Hepatocyte (in vitro differentiated cells): Measurements from ENCODE around the gene LSAMP. TPM values are rescaled to one million over a fixed set of nuclear protein-coding genes. Genes with fewer than 3 reads are reported as not detected.
A peak's percentile ranks its signal among the peaks of the same experiment; 100 is the strongest.

Experiments used
- DNase-seq: peaks from one replicate; pipeline ENCODE4 v3.0.0-alpha.2; 2016; ENCODE audit warnings: low spot score
- H2AFZ ChIP-seq: fragments of 200-600 bp; sonication (generic); 2 replicates; pipeline ENCODE4 v1.6.0; 2016; ENCODE audit warnings: antibody characterized with exemption, mild to moderate bottlenecking
- H3K27ac ChIP-seq: fragments of 200-600 bp; sonication (generic); 2 replicates; pipeline ENCODE4 v1.5.1; 2016; ENCODE audit warnings: mild to moderate bottlenecking
- H3K27me3 ChIP-seq: fragments of 200-600 bp; sonication (generic); 2 replicates; pipeline ENCODE4 v1.6.1; 2016
- H3K36me3 ChIP-seq: fragments of 200-600 bp; sonication (generic); replicated peaks from 2 replicates; pipeline ENCODE4 v1.5.1; 2016; ENCODE audit warnings: low read depth; ENCODE audit not compliant: insufficient read depth
- H3K4me1 ChIP-seq: fragments of 200-600 bp; sonication (generic); 2 replicates; pipeline ENCODE4 v1.5.1; 2016; ENCODE audit warnings: mild to moderate bottlenecking, moderate library complexity; ENCODE audit not compliant: insufficient read depth
- H3K4me2 ChIP-seq: fragments of 200-600 bp; sonication (generic); 2 replicates; pipeline ENCODE4 v1.6.0; 2016
- H3K4me3 ChIP-seq: fragments of 200-600 bp; sonication (generic); 2 replicates; pipeline ENCODE4 v1.5.1; 2016; ENCODE audit warnings: mild to moderate bottlenecking
- H3K79me2 ChIP-seq: fragments of 200-600 bp; sonication (generic); 2 replicates; pipeline ENCODE4 v1.6.0; 2017; ENCODE audit warnings: mild to moderate bottlenecking
- H3K9me2 ChIP-seq: fragments of 200-600 bp; sonication (generic); replicated peaks from 2 replicates; pipeline ENCODE4 v1.6.0; 2017; ENCODE audit warnings: mild to moderate bottlenecking; ENCODE audit not compliant: insufficient read depth
- H3K9me3 ChIP-seq: fragments of 200-600 bp; sonication (generic); 2 replicates; pipeline ENCODE4 v1.5.1; 2016; ENCODE audit warnings: low read depth, mild to moderate bottlenecking
- H4K20me1 ChIP-seq: fragments of 200-600 bp; sonication (generic); 2 replicates; pipeline ENCODE4 v1.6.0; 2016; ENCODE audit warnings: mild to moderate bottlenecking; ENCODE audit not compliant: insufficient read depth, poor library complexity, severe bottlenecking
- EZH2 ChIP-seq: fragments of 200-600 bp; sonication (generic); IDR thresholded peaks from 2 replicates; pipeline ENCODE4 v1.6.1; 2016; ENCODE audit warnings: antibody characterized with exemption, mild to moderate bottlenecking, borderline replicate concordance
- EZH2phosphoT487 ChIP-seq: fragments of 200-600 bp; sonication (generic); IDR thresholded peaks from one replicate; pipeline ENCODE4 v1.6.1; 2018; ENCODE audit warnings: antibody characterized with exemption, mild to moderate bottlenecking, low read depth, moderate library complexity; ENCODE audit not compliant: unreplicated experiment, severe bottlenecking
- WGBS: methylation state at CpG from one replicate; pipeline ENCODE4 v1.1.6; 2016; ENCODE audit warnings: low lambda C conversion rate; ENCODE audit errors: missing lambda C conversion rate; 5-methylcytosine and 5-hydroxymethylcytosine counted together
- polyA plus RNA-seq: library from polyadenylated mRNA; unstranded; fragments of >200 nt; fragmentation: Nextera tagmentation; extraction: Ambion mirVana; gene quantifications from 2 replicates; pipeline ENCODE4 v1.2.1, GENCODE V29; 2016
- total RNA-seq: library from RNA; depleted of rRNA; stranded (reverse); fragments of >200 nt; gene quantifications from 2 replicates; pipeline ENCODE4 v1.2.3, GENCODE V29; 2014
- TF ChIP-seq, protein P1 (sequence below): fragments of 200-600 bp; sonication (generic); IDR thresholded peaks from 2 replicates; pipeline ENCODE4 v1.5.1; 2016; ENCODE audit warnings: antibody characterized with exemption, mild to moderate bottlenecking; ENCODE audit not compliant: poor library complexity

The LSAMP gene
- total and polyA plus RNA-seq, 2 experiments from 2014 or later, result 15.1 to 22.3 TPM

DNA sequence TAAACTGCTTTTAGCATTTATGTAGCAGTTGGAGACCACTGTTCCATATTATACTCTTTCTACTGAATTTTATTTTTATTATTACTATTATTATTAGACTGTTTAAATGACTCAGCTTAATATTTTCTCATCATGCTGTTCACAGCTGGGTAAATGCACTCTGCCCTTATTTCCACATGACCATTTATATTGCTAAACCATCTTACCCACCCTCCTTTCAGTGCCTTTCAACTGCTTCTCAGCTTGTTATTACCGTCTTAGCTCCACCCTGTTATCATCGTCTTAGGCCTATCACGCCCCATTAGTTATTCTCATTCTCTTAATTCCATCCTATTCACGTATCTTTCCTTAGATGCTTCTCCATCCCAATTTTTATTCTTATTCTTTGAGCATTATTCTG, 609.3 kb downstream of the LSAMP start:
- Histone ChIP-seq H3K4me1 (no peaks in the 10 kb centered on the region), H3K36me3 (no peaks in the 10 kb centered on the region), H2AFZ (no peak overlapping the region), H3K9me2 (no peaks in the 10 kb centered on the region), H3K79me2 (no peaks in the 10 kb centered on the region), H3K27ac (no peak overlapping the region), H3K4me3 (no peak overlapping the region), H3K4me2 (no peak overlapping the region), H3K27me3 (no peaks in the 10 kb centered on the region), H4K20me1 (no peaks in the 10 kb centered on the region), H3K9me3 (no peaks in the 10 kb centered on the region)
- no peak for DNase-seq
- TF ChIP-seq EZH2, result no peak
- TF ChIP-seq, protein P1, sequence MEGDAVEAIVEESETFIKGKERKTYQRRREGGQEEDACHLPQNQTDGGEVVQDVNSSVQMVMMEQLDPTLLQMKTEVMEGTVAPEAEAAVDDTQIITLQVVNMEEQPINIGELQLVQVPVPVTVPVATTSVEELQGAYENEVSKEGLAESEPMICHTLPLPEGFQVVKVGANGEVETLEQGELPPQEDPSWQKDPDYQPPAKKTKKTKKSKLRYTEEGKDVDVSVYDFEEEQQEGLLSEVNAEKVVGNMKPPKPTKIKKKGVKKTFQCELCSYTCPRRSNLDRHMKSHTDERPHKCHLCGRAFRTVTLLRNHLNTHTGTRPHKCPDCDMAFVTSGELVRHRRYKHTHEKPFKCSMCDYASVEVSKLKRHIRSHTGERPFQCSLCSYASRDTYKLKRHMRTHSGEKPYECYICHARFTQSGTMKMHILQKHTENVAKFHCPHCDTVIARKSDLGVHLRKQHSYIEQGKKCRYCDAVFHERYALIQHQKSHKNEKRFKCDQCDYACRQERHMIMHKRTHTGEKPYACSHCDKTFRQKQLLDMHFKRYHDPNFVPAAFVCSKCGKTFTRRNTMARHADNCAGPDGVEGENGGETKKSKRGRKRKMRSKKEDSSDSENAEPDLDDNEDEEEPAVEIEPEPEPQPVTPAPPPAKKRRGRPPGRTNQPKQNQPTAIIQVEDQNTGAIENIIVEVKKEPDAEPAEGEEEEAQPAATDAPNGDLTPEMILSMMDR, result no peak
- 95% methylated on average over 4 of the region's 4 CpGs for WGBS

DNA sequence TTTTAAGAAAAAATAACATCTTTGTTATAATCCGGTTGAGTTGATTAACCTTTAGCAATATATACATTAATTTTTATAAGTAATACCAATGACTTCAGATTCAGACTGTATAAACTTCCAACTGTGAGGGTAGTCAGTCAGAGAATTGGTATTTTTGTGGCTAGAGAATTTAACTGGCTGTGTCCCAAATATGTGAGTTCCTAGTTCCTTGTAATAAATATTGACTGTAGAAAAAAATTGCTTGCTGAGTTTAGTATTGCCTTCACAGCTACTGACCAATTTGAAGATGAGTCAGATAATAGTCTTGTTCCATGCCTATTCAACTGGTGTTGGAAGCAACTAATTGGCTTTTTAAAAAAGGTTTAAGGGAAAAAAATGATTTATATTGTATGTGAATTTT, 611.2 kb downstream of the LSAMP start:
- Histone ChIP-seq H3K36me3 (no peaks in the 10 kb centered on the region), H3K4me1 (no peaks in the 10 kb centered on the region), H3K27me3 (no peaks in the 10 kb centered on the region), H3K9me3 (no peaks in the 10 kb centered on the region), H3K9me2 (no peaks in the 10 kb centered on the region), H3K4me2 (no peak overlapping the region), H3K4me3 (no peak overlapping the region), H2AFZ (no peak overlapping the region), H3K27ac (no peak overlapping the region), H4K20me1 (no peaks in the 10 kb centered on the region), H3K79me2 (no peaks in the 10 kb centered on the region)
- DNase-seq, result no peak
- TF ChIP-seq EZH2phosphoT487 (no peak), EZH2 (no peak)
- TF ChIP-seq, protein P1, result no peak
- WGBS, result 100% methylated on average over 1 of the region's 1 CpG

DNA sequence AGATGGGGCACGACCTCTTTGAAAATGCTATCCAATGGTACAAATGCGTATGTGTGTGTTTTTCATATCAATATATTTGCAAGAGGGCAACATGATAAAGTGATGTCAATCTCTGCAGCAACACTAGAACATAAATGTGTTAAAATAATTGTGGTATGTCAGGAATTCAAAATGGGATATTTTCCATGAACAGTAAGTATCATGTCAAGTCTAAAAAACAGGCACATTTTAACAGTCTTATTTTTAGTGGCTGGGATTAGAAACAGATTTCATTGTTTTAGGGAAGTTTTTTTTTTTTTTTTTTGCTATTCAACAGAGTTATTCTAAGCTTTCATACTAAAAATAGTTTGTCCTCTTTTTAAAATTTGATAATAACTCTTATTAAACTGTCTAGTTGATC, 612.2 kb downstream of the LSAMP start:
- 46% methylated on average over 2 of the region's 2 CpGs for WGBS
- DNase-seq, result no peak
- no peak overlapping the region for H3K27ac ChIP-seq
- TF ChIP-seq, protein P1, result no peak
- TF ChIP-seq EZH2, result no peak
- TF ChIP-seq EZH2phosphoT487, result no peak
- no peak overlapping the region for H3K4me3 ChIP-seq
- H3K27me3 ChIP-seq, result no peaks in the 10 kb centered on the region
- H3K9me3 ChIP-seq, result no peaks in the 10 kb centered on the region
- H3K36me3 ChIP-seq, result no peaks in the 10 kb centered on the region
- no peaks in the 10 kb centered on the region for H4K20me1 ChIP-seq
- H3K9me2 ChIP-seq, result no peaks in the 10 kb centered on the region
- H3K4me2 ChIP-seq, result no peak overlapping the region
- H2AFZ ChIP-seq, result no peak overlapping the region
- H3K4me1 ChIP-seq, result no peaks in the 10 kb centered on the region
- H3K79me2 ChIP-seq, result no peaks in the 10 kb centered on the region

DNA sequence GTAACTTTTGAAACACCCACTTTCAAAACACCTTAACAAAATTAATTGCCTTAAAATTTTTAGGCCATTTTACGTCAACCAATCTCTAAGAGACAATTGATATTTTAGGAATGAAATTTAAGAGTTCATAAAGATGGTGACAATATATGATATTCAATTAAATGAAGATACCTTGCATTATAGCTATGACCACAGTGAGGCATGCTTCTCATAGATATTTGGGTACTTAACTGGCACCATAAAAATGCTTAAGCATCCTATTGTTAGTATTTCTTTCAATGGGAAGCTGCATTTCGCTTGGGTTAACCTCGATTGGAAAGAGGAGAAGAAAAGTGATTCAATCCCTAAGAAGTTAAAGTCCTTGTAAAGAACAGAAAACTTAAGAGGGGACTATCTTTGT, 613.0 kb downstream of the LSAMP start:
- H4K20me1 ChIP-seq, result no peaks in the 10 kb centered on the region
- no peak overlapping the region for H2AFZ ChIP-seq
- H3K4me2 ChIP-seq, result no peak overlapping the region
- 90% methylated on average over 3 of the region's 3 CpGs for WGBS
- H3K27me3 ChIP-seq, result no peaks in the 10 kb centered on the region
- H3K27ac ChIP-seq, result no peak overlapping the region
- no peaks in the 10 kb centered on the region for H3K9me3 ChIP-seq
- no peak for DNase-seq
- H3K79me2 ChIP-seq, result no peaks in the 10 kb centered on the region
- H3K4me3 ChIP-seq, result no peak overlapping the region
- no peaks in the 10 kb centered on the region for H3K4me1 ChIP-seq
- H3K9me2 ChIP-seq, result no peaks in the 10 kb centered on the region
- H3K36me3 ChIP-seq, result no peaks in the 10 kb centered on the region
- TF ChIP-seq, protein P1, result peak; percentile 8
- no peak for TF ChIP-seq EZH2phosphoT487
